Naive thymus-derived CD4-positive, alpha-beta T cell (primary cell): ENCODE measurements around the gene VPS13D. TPM values are rescaled to one million over a fixed set of nuclear protein-coding genes. Genes with fewer than 3 reads are reported as not detected.

Experiments used
- ATAC-seq: fragments of 150-1000 bp; cut with Tn5 transposase; 2 replicates; pipeline ENCODE4 v1.10.0; 2021; ENCODE audit warnings: mild to moderate bottlenecking, moderate library complexity
- CTCF ChIA-PET: fragments of 350-600 bp; sonication (Branson Sonifier 250); formaldehyde crosslinking; loops from one replicate; lab custom pipeline; 2021; ENCODE audit warnings: antibody characterized with exemption; lab: Charles Lee
- POLR2A ChIA-PET: fragments of 350-600 bp; sonication (Branson Sonifier 250); formaldehyde crosslinking; loops from one replicate; lab custom pipeline; 2021; ENCODE audit warnings: antibody characterized with exemption, inconsistent platforms; lab: Charles Lee
- DNase-seq, 9 donors: peaks; one replicate each; pipeline versions ENCODE4 v3.0.0 to v3.0.0-alpha.2; 2020 to 2022; ENCODE audit warnings: mixed read lengths in 1 of 9
- H3K27ac ChIP-seq: one replicate; pipeline ENCODE4 v1.7.0; 2013; ENCODE audit warnings: mild to moderate bottlenecking, low read depth, low read length, moderate library complexity
- H3K27me3 ChIP-seq, 2 donors: one replicate each; pipeline ENCODE4 v1.7.0; 2013; ENCODE audit warnings: low read length in 2 of 2, mild to moderate bottlenecking in 2 of 2, moderate library complexity in 2 of 2; ENCODE audit not compliant: control insufficient read depth in 2 of 2, insufficient read depth in 2 of 2
- H3K36me3 ChIP-seq, 3 experiments: 1 replicate in 2 of 3; 2 replicates in 1 of 3; pipeline ENCODE4 v1.7.0; 2013; ENCODE audit warnings: low read length in 3 of 3, mild to moderate bottlenecking in 3 of 3, moderate library complexity in 1 of 3; ENCODE audit not compliant: insufficient read depth in 3 of 3, control insufficient read depth in 2 of 3
- H3K4me1 ChIP-seq, 2 donors: one replicate each; pipeline ENCODE4 v1.7.0; 2013; ENCODE audit warnings: low read length in 2 of 2, mild to moderate bottlenecking in 2 of 2, moderate library complexity in 1 of 2; ENCODE audit not compliant: control insufficient read depth in 2 of 2, insufficient read depth in 2 of 2
- H3K4me3 ChIP-seq: 2 replicates; pipeline ENCODE4 v1.7.0; 2013; ENCODE audit warnings: mild to moderate bottlenecking, low read length
- H3K9me3 ChIP-seq, 3 experiments: 1 replicate in 2 of 3; 2 replicates in 1 of 3; pipeline ENCODE4 v1.7.0; 2013; ENCODE audit warnings: low read length in 3 of 3; ENCODE audit not compliant: control insufficient read depth in 2 of 3
- H3K27ac Mint-ChIP-seq, 9 donors: one replicate each; pipeline ENCODE4 v1.8.0; 2020 to 2022; ENCODE audit warnings: mixed read lengths in 9 of 9, mild to moderate bottlenecking in 8 of 9, moderate library complexity in 5 of 9, inconsistent platforms in 2 of 9
- H3K27me3 Mint-ChIP-seq, 5 donors: one replicate each; pipeline ENCODE4 v1.8.0; 2021 to 2022; ENCODE audit warnings: mixed read lengths in 5 of 5, mild to moderate bottlenecking in 1 of 5
- H3K36me3 Mint-ChIP-seq, 5 donors: one replicate each; pipeline ENCODE4 v1.8.0; 2020 to 2022; ENCODE audit warnings: mixed read lengths in 5 of 5, mild to moderate bottlenecking in 3 of 5, inconsistent platforms in 1 of 5
- H3K4me1 Mint-ChIP-seq, 7 donors: one replicate each; pipeline ENCODE4 v1.8.0; 2020 to 2022; ENCODE audit warnings: mixed read lengths in 7 of 7, mild to moderate bottlenecking in 3 of 7, inconsistent platforms in 1 of 7
- H3K4me3 Mint-ChIP-seq, 10 donors: one replicate each; pipeline ENCODE4 v1.8.0; 2020 to 2022; ENCODE audit warnings: mild to moderate bottlenecking in 10 of 10, mixed read lengths in 10 of 10, moderate library complexity in 6 of 10, inconsistent platforms in 2 of 10
- H3K9me3 Mint-ChIP-seq, 11 donors: one replicate each; pipeline ENCODE4 v1.8.0; 2020 to 2022; ENCODE audit warnings: mixed read lengths in 11 of 11, mild to moderate bottlenecking in 4 of 11, inconsistent platforms in 1 of 11, moderate library complexity in 1 of 11
- intact Hi-C, 2 donors: fragments of 100-400 bp; cut with micrococcal nuclease; formaldehyde crosslinking; loops; one replicate each; pipeline ENCODE4 v1.15.1; 2023
- polyA plus RNA-seq, 2 donors: library from polyadenylated mRNA; unstranded; fragments of 300-500 nt; fragmentation: Illumina TruSeq; gene quantifications; one replicate each; pipeline ENCODE4 v1.2.3, GENCODE V29; 2021
- total RNA-seq, 6 experiments: library from RNA in 5 of 6; stranded (reverse) in 5 of 6; gene quantifications; 1 replicate in 5 of 6; 2 replicates in 1 of 6; pipeline ENCODE4 v1.2.3 and lab custom pipeline; 2021 to 2026

The VPS13D gene
- total and polyA plus RNA-seq, 7 experiments from 2014 or later: 6.5 to 94.4 (median 73.2) TPM

GRCh38 chr1:12504601-12505000 is 274.8 kb downstream of the VPS13D start:
- no peaks in the 10 kb centered on the region for H3K27me3 ChIP-seq
- H3K9me3 ChIP-seq: no peaks in the 10 kb centered on the region
- H3K4me1 ChIP-seq: peaks cover 2 to 3% of the 10 kb centered on the region in 2 donors
- ChIA-PET CTCF (no interaction called here), POLR2A (interaction anchor here (0.6 to 1.1 kb wide), 2 partner anchors 8 to 100 kb away, joined by 3 to 5 read pairs; no protein-coding TSS in a partner anchor)
- DNase-seq (no peak), ATAC-seq (no peak)
- H3K4me3 ChIP-seq: no peak overlapping the region
- Mint-ChIP-seq H3K27me3 (no peaks in the 10 kb centered on the region), H3K4me3 (no peak overlapping the region), H3K9me3 (no peaks in the 10 kb centered on the region), H3K4me1 (peaks cover 7 to 35% (median 29%) of the 10 kb centered on the region in 7 donors), H3K36me3 (peaks cover 4 to 50% (median 13%) of the 10 kb centered on the region in 5 donors), H3K27ac (no peak overlapping the region)
- peaks cover 0 to 25% (median 5%) of the 10 kb centered on the region in 3 experiments for H3K36me3 ChIP-seq
- H3K27ac ChIP-seq: no peak overlapping the region
- intact Hi-C loops: no loop called here

- intact Hi-C loops: no loop called here
- CTCF ChIA-PET: no interaction called here
- no peaks in the 10 kb centered on the region for H3K9me3 Mint-ChIP-seq
- Histone ChIP-seq H3K27ac (no peak overlapping the region), H3K9me3 (no peaks in the 10 kb centered on the region), H3K4me1 (peaks cover 8 to 9% of the 10 kb centered on the region in 2 donors), H3K27me3 (no peaks in the 10 kb centered on the region), H3K4me3 (no peak overlapping the region), H3K36me3 (peaks cover 0 to 24% (median 5%) of the 10 kb centered on the region in 3 experiments)
- POLR2A ChIA-PET: interaction anchor here (0.6 kb wide), 1 partner anchor 9 kb away, joined by 3 read pairs; no protein-coding TSS in a partner anchor
- H3K36me3 Mint-ChIP-seq: peaks cover 4 to 44% (median 15%) of the 10 kb centered on the region in 5 donors
- DNase-seq (no peak), ATAC-seq (no peak)
- peak overlapping the region in 6 of 9 donors; percentile 24 to 76 (median 40) for H3K27ac Mint-ChIP-seq
- H3K27me3 Mint-ChIP-seq: no peaks in the 10 kb centered on the region
- peak overlapping the region in 1 of 10 donors; percentile 17 for H3K4me3 Mint-ChIP-seq
- peaks cover 13 to 41% (median 35%) of the 10 kb centered on the region in 7 donors for H3K4me1 Mint-ChIP-seq
Measured at GRCh38 chr1:12505231-12505630, 275.4 kb downstream of the VPS13D start.

GRCh38 chr1:12505639-12506280 is 275.9 kb downstream of the VPS13D start:
- Histone ChIP-seq H3K36me3 (peaks cover 0 to 24% (median 5%) of the 10 kb centered on the region in 3 experiments), H3K4me1 (peaks cover 12 to 15% of the 10 kb centered on the region in 2 donors), H3K9me3 (no peaks in the 10 kb centered on the region), H3K27ac (no peak overlapping the region), H3K27me3 (no peaks in the 10 kb centered on the region), H3K4me3 (no peak overlapping the region)
- Mint-ChIP-seq H3K9me3 (peaks cover 0 to 4% (median 0%) of the 10 kb centered on the region in 11 donors), H3K27ac (peak overlapping the region in 8 of 9 donors; percentile 42 to 96 (median 64)), H3K4me1 (peaks cover 18 to 47% (median 40%) of the 10 kb centered on the region in 7 donors), H3K36me3 (peaks cover 4 to 46% (median 20%) of the 10 kb centered on the region in 5 donors), H3K27me3 (no peaks in the 10 kb centered on the region), H3K4me3 (peak overlapping the region in 3 of 10 donors; percentile 17 to 39 (median 17))
- intact Hi-C loops: no loop called here
- ATAC-seq (no peak), DNase-seq (no peak)
- ChIA-PET CTCF (interaction anchor here (1.3 kb wide), 1 partner anchor 11 kb away, joined by 3 read pairs; no protein-coding TSS in a partner anchor), POLR2A (interaction anchor here (0.6 to 8.6 kb wide), 2 partner anchors 29 to 266 kb away, joined by 3 to 108 read pairs; no protein-coding TSS in a partner anchor)

DNA sequence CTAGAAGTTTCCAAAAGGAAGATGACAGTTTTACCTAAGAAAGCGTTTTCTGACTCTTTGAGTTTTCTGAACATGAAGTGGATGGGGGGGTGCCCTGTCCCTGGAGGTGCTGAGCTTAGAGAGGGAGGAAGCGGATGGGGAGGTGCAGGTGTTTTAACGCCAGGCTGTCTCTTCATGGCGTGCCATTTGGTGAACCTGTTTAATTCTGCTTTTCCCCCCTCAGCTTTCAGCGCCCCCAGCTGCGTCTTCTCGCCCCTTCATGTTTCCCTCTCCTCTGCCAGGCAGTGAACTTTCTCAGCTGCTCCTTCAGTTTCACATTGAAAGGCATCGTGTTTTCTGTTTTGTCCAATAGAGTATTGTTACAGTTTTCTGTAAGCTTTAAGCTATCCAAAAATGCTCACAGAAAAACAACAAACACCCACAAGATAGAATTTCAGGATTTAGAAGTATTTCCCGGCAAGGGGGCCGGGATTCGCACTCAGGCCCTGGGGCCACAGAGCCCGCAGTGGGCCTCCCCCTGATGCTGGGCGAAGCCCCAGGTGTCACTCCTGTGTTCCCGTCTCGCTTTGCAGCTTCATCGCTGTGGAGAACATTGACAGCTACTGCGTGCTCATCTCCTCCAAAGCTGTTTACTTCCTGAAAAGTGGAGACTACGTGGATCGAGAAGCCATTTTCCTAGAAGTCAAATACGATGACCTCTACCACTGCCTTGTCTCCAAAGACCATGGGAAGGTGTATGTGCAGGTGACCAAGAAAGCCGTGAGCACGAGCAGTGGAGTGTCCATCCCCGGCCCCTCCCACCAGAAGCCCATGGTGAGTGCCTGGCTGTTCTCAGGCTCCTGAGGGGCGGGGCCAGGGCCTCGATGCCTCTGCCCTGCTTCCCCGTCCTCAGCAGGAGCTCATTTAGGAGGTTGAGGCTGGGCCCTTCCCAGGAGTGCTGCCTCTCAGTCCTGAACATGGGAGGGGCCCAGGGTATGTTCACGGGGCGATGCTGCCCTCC is 276.8 kb downstream of the VPS13D start:
- ChIA-PET CTCF (interaction anchor here (1.3 kb wide), 1 partner anchor 10 kb away, joined by 3 read pairs; no protein-coding TSS in a partner anchor), POLR2A (interaction anchor here (0.6 to 8.6 kb wide), 4 partner anchors 10 to 267 kb away, joined by 3 to 108 read pairs (median 5); no protein-coding TSS in a partner anchor)
- H3K4me1 Mint-ChIP-seq: peaks cover 21 to 52% (median 44%) of the 10 kb centered on the region in 7 donors
- no peaks in the 10 kb centered on the region for H3K9me3 ChIP-seq
- H3K9me3 Mint-ChIP-seq: peaks cover 0 to 4% (median 0%) of the 10 kb centered on the region in 11 donors
- H3K27me3 ChIP-seq: no peaks in the 10 kb centered on the region
- H3K4me3 Mint-ChIP-seq: peak overlapping the region in 4 of 10 donors; percentile 17 to 39 (median 22)
- intact Hi-C loops: no loop called here
- peaks cover 0 to 24% (median 3%) of the 10 kb centered on the region in 3 experiments for H3K36me3 ChIP-seq
- H3K4me3 ChIP-seq: no peak overlapping the region
- peak overlapping the region in 7 of 9 donors; percentile 33 to 96 (median 63) for H3K27ac Mint-ChIP-seq
- DNase-seq: no peak
- H3K27me3 Mint-ChIP-seq: no peaks in the 10 kb centered on the region
- H3K4me1 ChIP-seq: peaks cover 20 to 21% of the 10 kb centered on the region in 2 donors
- no peak overlapping the region for H3K27ac ChIP-seq
- H3K36me3 Mint-ChIP-seq: peaks cover 4 to 46% (median 25%) of the 10 kb centered on the region in 5 donors
- ATAC-seq: no peak

DNA sequence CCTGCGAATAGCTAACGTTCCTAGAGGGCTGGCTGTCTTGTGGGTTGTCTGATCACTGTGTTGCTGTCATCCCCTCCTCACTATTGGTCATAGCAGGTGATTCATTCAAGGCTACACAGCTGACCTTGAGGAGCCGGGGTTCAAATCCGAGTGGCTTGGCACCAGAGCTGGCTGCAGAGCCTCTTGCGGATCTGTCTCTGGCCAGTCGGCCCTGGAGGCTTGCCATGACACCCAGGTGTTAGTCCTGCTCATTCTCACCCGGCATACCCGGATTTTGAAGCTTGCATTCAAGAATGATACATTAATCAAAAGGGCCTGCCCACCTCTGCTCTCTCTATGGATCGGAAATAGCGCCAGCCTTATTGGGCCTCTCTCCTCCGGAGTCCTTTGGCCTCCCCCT is 277.8 kb downstream of the VPS13D start:
- Mint-ChIP-seq H3K4me1 (peaks cover 27 to 59% (median 47%) of the 10 kb centered on the region in 7 donors), H3K4me3 (no peak overlapping the region), H3K27ac (peak overlapping the region in 3 of 9 donors; percentile 17 to 28 (median 22)), H3K27me3 (no peaks in the 10 kb centered on the region), H3K9me3 (peaks cover 0 to 5% (median under 1%) of the 10 kb centered on the region in 11 donors), H3K36me3 (peaks cover 5 to 38% (median 22%) of the 10 kb centered on the region in 5 donors)
- Histone ChIP-seq H3K4me3 (no peak overlapping the region), H3K36me3 (peaks cover 0 to 26% (median 0%) of the 10 kb centered on the region in 3 experiments), H3K27me3 (no peaks in the 10 kb centered on the region), H3K9me3 (peaks cover 0 to under 1% (median 0%) of the 10 kb centered on the region in 3 experiments), H3K4me1 (peaks cover 26% of the 10 kb centered on the region in 2 donors), H3K27ac (no peak overlapping the region)
- CTCF ChIA-PET: interaction anchor here (0.6 kb wide), 2 partner anchors 58 to 110 kb away, joined by 3 read pairs; partner anchors contain the start of gene DHRS3
- POLR2A ChIA-PET: interaction anchor here (0.8 to 8.6 kb wide), 4 partner anchors 12 to 49 kb away, joined by 3 to 108 read pairs (median 5); no protein-coding TSS in a partner anchor
- DNase-seq (no peak), ATAC-seq (no peak)
- intact Hi-C loops: no loop called here
